GM12878 (cell line): ENCODE measurements around the gene EHBP1L1. TPM values are rescaled to one million over a fixed set of nuclear protein-coding genes. Genes with fewer than 3 reads are reported as not detected.

ENCODE experiments used
- ATF3 ChIP-seq: IDR thresholded peaks from 2 replicates; pipeline ENCODE4 v1.6.1; 2011; ENCODE audit warnings: low read depth, mild to moderate bottlenecking, low read length, moderate library complexity, borderline replicate concordance; ENCODE audit errors: extremely low read depth
- BCLAF1 ChIP-seq: fragments of 450-650 bp; IDR thresholded peaks from 2 replicates; pipeline ENCODE4 v1.6.1; 2017; ENCODE audit warnings: antibody characterized with exemption, mild to moderate bottlenecking, moderate library complexity
- CTCF ChIP-seq, 3 experiments: IDR thresholded peaks in 2 of 3; conservative IDR thresholded peaks in 1 of 3; 2 replicates each; pipeline ENCODE4 v1.5.1; 2011; ENCODE audit warnings: low read depth in 3 of 3, low read length in 3 of 3, mild to moderate bottlenecking in 3 of 3, control low read depth in 2 of 3, moderate library complexity in 2 of 3, inconsistent platforms in 1 of 3, mixed read lengths in 1 of 3; ENCODE audit not compliant: control insufficient read depth in 2 of 3, insufficient read depth in 1 of 3; ENCODE audit errors: extremely low read depth in 1 of 3
- ETV6 ChIP-seq, 2 experiments: fragments of 450-650 bp in 1 of 2; IDR thresholded peaks in 1 of 2; conservative IDR thresholded peaks in 1 of 2; 2 replicates each; pipeline ENCODE4 v1.6.1; 2014; ENCODE audit warnings: antibody characterized with exemption in 1 of 2, borderline replicate concordance in 1 of 2, low read depth in 1 of 2, mild to moderate bottlenecking in 1 of 2, moderate library complexity in 1 of 2
- HCFC1 ChIP-seq: fragments of 150-350 bp; IDR thresholded peaks from 2 replicates; pipeline ENCODE4 v1.6.1; 2014; ENCODE audit warnings: low read length
- HDGF ChIP-seq: fragments of 450-650 bp; IDR thresholded peaks from 2 replicates; pipeline ENCODE4 v1.6.1; 2016; ENCODE audit warnings: antibody characterized with exemption
- HSF1 ChIP-seq: fragments of 150-350 bp; IDR thresholded peaks from 2 replicates; pipeline ENCODE4 v1.6.1; 2014; ENCODE audit warnings: mild to moderate bottlenecking, low read depth, low read length
- IKZF1 ChIP-seq: fragments of 450-650 bp; conservative IDR thresholded peaks from 2 replicates; pipeline ENCODE4 v1.6.1; 2017; ENCODE audit warnings: antibody characterized with exemption, mild to moderate bottlenecking
- IKZF2 ChIP-seq, 2 experiments: fragments of 450-650 bp; IDR thresholded peaks; 2 replicates each; pipeline ENCODE4 v1.6.1; 2017; ENCODE audit warnings: mild to moderate bottlenecking in 2 of 2, moderate library complexity in 2 of 2
- LARP7 ChIP-seq: fragments of 450-650 bp; IDR thresholded peaks from 2 replicates; pipeline ENCODE4 v1.6.1; 2017; ENCODE audit warnings: mild to moderate bottlenecking
- MEF2A ChIP-seq: IDR thresholded peaks from 2 replicates; pipeline ENCODE4 v1.6.1; 2011; ENCODE audit warnings: low read depth, mild to moderate bottlenecking, low read length, moderate library complexity; ENCODE audit not compliant: insufficient read depth
- MTA3 ChIP-seq: IDR thresholded peaks from 2 replicates; pipeline ENCODE4 v1.6.1; 2012; ENCODE audit warnings: low read length, inconsistent platforms, borderline replicate concordance
- NBN ChIP-seq: fragments of 450-650 bp; IDR thresholded peaks from 2 replicates; pipeline ENCODE4 v1.6.1; 2016
- PAX5 ChIP-seq: IDR thresholded peaks from 2 replicates; pipeline ENCODE4 v1.6.1; 2011; ENCODE audit warnings: low read depth, low read length, borderline replicate concordance
- RFX5 ChIP-seq: IDR thresholded peaks from 2 replicates; pipeline ENCODE4 v1.6.1; 2011; ENCODE audit warnings: low read depth, low read length, improper control_type of control experiment
- SMARCA5 ChIP-seq: fragments of 450-650 bp; IDR thresholded peaks from 2 replicates; pipeline ENCODE4 v1.6.1; 2017; ENCODE audit warnings: mild to moderate bottlenecking
- SMC3 ChIP-seq: IDR thresholded peaks from 2 replicates; pipeline ENCODE4 v1.6.1; 2011; ENCODE audit warnings: low read length, improper control_type of control experiment, borderline replicate concordance
- SREBF1 ChIP-seq: IDR thresholded peaks from 2 replicates; pipeline ENCODE4 v1.6.1; 2012; ENCODE audit warnings: mild to moderate bottlenecking, low read length
- WRNIP1 ChIP-seq: IDR thresholded peaks from 2 replicates; pipeline ENCODE4 v1.6.1; 2011; ENCODE audit warnings: low read depth, low read length, improper control_type of control experiment, borderline replicate concordance
- polyA plus RNA-seq, 11 experiments: library from polyadenylated mRNA; depleted of rRNA in 4 of 11; unstranded in 6 of 11; stranded (reverse) in 5 of 11; fragments of >200 nt; fragmentation: Nextera tagmentation in 4 of 11; fragmentation: Illumina TruSeq in 1 of 11; extraction: Ambion mirVana in 4 of 11; extraction: Trizol in 1 of 11; gene quantifications; 1 replicate in 1 of 11; 2 replicates in 10 of 11; pipeline versions ENCODE4 v1.2.1 to v1.2.3, GENCODE V29; 2011 to 2016; ENCODE audit warnings: inconsistent platforms in 2 of 11, missing spikeins in 2 of 11, low read depth in 1 of 11
- total RNA-seq, 4 experiments: library from RNA; depleted of rRNA in 3 of 4; stranded (reverse); fragments of >200 nt in 3 of 4; fragmentation: Illumina TruSeq in 1 of 4; extraction: Trizol in 1 of 4; gene quantifications; 2 replicates each; pipeline versions ENCODE4 v1.2.1 to v1.2.3, GENCODE V29; 2013 to 2021
- TF ChIP-seq, protein P1 (sequence below): IDR thresholded peaks from 2 replicates; pipeline ENCODE4 v1.6.1; 2012; ENCODE audit warnings: low read depth, low read length, improper control_type of control experiment

The EHBP1L1 gene
- total and polyA plus RNA-seq, 10 of the 15 experiments (the other 5 are each of a cell fraction or from before 2014, with no cell fraction given): 0.06 to 99.4 (median 32.7) TPM

GRCh38 chr11:65625628-65626342, 49.9 kb downstream of the EHBP1L1 start (continued):
- TF ChIP-seq CTCF (IDR thresholded peaks at IDR 0.05 in 2 of 3, conservative IDR thresholded peaks at IDR 0.05 in 1 of 3; ENCODE audit: control insufficient read depth in 2 of 3, extremely low read depth in 1 of 3, insufficient read depth in 1 of 3, low read depth in 3 of 3, low read length in 3 of 3): peak; percentile 60 to 87 (median 85)
- TF ChIP-seq IKZF2 (IDR thresholded peaks at IDR 0.05): no peak
- TF ChIP-seq HSF1: no peak
- no peak for TF ChIP-seq BCLAF1
- no peak for TF ChIP-seq MEF2A
- 0 out of 2 replicates have a peak, but pooled peaks have one; percentile 28 for TF ChIP-seq NBN
- TF ChIP-seq WRNIP1: no peak
- TF ChIP-seq HDGF: peak; percentile 76
- 0 out of 2 replicates have a peak, but pooled peaks have one; percentile 19 for TF ChIP-seq IKZF1
- TF ChIP-seq HCFC1: no peak
- no peak for TF ChIP-seq MTA3
- no peak for TF ChIP-seq ETV6 (conservative IDR thresholded peaks at IDR 0.05 in 1 of 2, IDR thresholded peaks at IDR 0.05 in 1 of 2; ENCODE audit: borderline replicate concordance in 1 of 2, low read depth in 1 of 2)
- TF ChIP-seq PAX5: no peak
- TF ChIP-seq, protein P1, sequence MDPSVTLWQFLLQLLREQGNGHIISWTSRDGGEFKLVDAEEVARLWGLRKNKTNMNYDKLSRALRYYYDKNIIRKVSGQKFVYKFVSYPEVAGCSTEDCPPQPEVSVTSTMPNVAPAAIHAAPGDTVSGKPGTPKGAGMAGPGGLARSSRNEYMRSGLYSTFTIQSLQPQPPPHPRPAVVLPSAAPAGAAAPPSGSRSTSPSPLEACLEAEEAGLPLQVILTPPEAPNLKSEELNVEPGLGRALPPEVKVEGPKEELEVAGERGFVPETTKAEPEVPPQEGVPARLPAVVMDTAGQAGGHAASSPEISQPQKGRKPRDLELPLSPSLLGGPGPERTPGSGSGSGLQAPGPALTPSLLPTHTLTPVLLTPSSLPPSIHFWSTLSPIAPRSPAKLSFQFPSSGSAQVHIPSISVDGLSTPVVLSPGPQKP: no peak
- no peak for TF ChIP-seq ATF3
- peak; percentile 67; the same call in 1 of the 2 replicates for TF ChIP-seq LARP7
- peak; percentile 68; the same call in 1 of the 2 replicates for TF ChIP-seq SMARCA5
- peak; percentile 13; the same call in 1 of the 2 replicates for TF ChIP-seq RFX5
- no peak for TF ChIP-seq SREBF1
- peak; percentile 70; the same call in 1 of the 2 replicates for TF ChIP-seq SMC3
- TF ChIP-seq, all 136 proteins: peak for 12
